NCI-H446 (cell line): ENCODE data around the gene TNS1.

Experiments used
- DNase-seq, 2 experiments: peaks; one replicate each; lab custom pipeline; 2025; lab: John Stamatoyannopoulos, UW

Gene TNS1

GRCh38 chr2:217832987-217833386, 169.8 kb downstream of the TNS1 start:
- DNase-seq: no peak

- no peak for DNase-seq
Observed at GRCh38 chr2:217832115-217832514, 170.7 kb downstream of the TNS1 start.

GRCh38 chr2:217831306-217831705, 171.5 kb downstream of the TNS1 start:
- no peak for DNase-seq

GRCh38 chr2:217830807-217831206, 172.0 kb downstream of the TNS1 start:
- DNase-seq: no peak

- DNase-seq: no peak
Observed at GRCh38 chr2:217830061-217830460, 172.7 kb downstream of the TNS1 start.

GRCh38 chr2:217829420-217829819, 173.4 kb downstream of the TNS1 start:
- no peak for DNase-seq

- no peak for DNase-seq
Observed at GRCh38 chr2:217828336-217828735, 174.5 kb downstream of the TNS1 start.

GRCh38 chr2:217827430-217828201, 175.2 kb downstream of the TNS1 start:
- DNase-seq: no peak

- no peak for DNase-seq
Observed at GRCh38 chr2:217826991-217827390, 175.8 kb downstream of the TNS1 start.

GRCh38 chr2:217826520-217826919, 176.3 kb downstream of the TNS1 start:
- no peak for DNase-seq

- no peak for DNase-seq
Observed at GRCh38 chr2:217825469-217826235, 177.1 kb downstream of the TNS1 start.

- DNase-seq: no peak
Observed at GRCh38 chr2:217824223-217824622, 178.6 kb downstream of the TNS1 start.

- DNase-seq: no peak
Observed at GRCh38 chr2:217823626-217824025, 179.2 kb downstream of the TNS1 start.

GRCh38 chr2:217822296-217823252, 180.2 kb downstream of the TNS1 start:
- DNase-seq: no peak

- DNase-seq: no peak
Observed at GRCh38 chr2:217821536-217822147, 181.2 kb downstream of the TNS1 start.

- no peak for DNase-seq
Observed at GRCh38 chr2:217820904-217821303, 181.9 kb downstream of the TNS1 start.

GRCh38 chr2:217820091-217820819, 182.5 kb downstream of the TNS1 start:
- DNase-seq: no peak

- no peak for DNase-seq
Observed at GRCh38 chr2:217818293-217818850, 184.4 kb downstream of the TNS1 start.

GRCh38 chr2:217817466-217818292, 185.1 kb downstream of the TNS1 start:
- no peak for DNase-seq

GRCh38 chr2:217816396-217816869, 186.4 kb downstream of the TNS1 start:
- no peak for DNase-seq
